ENCODE measurements around the gene PAX5. TPM values are rescaled to one million over a fixed set of nuclear protein-coding genes. Genes with fewer than 3 reads are reported as not detected.

PAX5 gene
- total RNA-seq, 1 experiment from 2014 or later, result 6.6 TPM

- TF ChIP-seq ATF6 (CRISPR knock-in tag; IDR thresholded peaks at IDR 0.05), result no peak
Observed at GRCh38 chr9:36787709-36788108, 246.4 kb downstream of the PAX5 start (continued).

Small RNA genes lying within 50 kb of the gene (microRNA-seq; reads per million reads assigned to microRNA genes)
- not detected for gene MIR4475 (ENCODE audit: borderline number of aligned reads)
- not detected for gene MIR4476 (ENCODE audit: borderline number of aligned reads)
- gene MIR4540 (ENCODE audit: borderline number of aligned reads), result not detected

Other genes starting within 250 kb of the PAX5 start
- gene ZCCHC7, start 86.3 kb upstream of the PAX5 start, total RNA-seq (2021), result 25.6 to 30.1 TPM (median 27.2 TPM) in 3 replicates

Data from WTC11 (cell line).